ENCODE results near the gene MOB3B. TPM values are rescaled to one million over a fixed set of nuclear protein-coding genes. Genes with fewer than 3 reads are reported as not detected.

MOB3B gene
- total RNA-seq, 2 experiments from 2014 or later = 0.05 to 0.13 TPM

GRCh38 chr9:27371382-27371781, 158.2 kb downstream of the MOB3B start:
- peaks cover 14% of the 10 kb centered on the region for H3K4me1 Mint-ChIP-seq
- no peak for DNase-seq
- no peaks in the 10 kb centered on the region for H3K36me3 Mint-ChIP-seq (ENCODE audit: low read depth)
- ChIA-PET CTCF (no interaction called here), POLR2A (no interaction called here)
- H3K27me3 Mint-ChIP-seq = peaks cover 44% of the 10 kb centered on the region
- no peak overlapping the region for H3K4me3 Mint-ChIP-seq
- no peak overlapping the region for H3K27ac Mint-ChIP-seq
- H3K9me3 Mint-ChIP-seq = no peaks in the 10 kb centered on the region

GRCh38 chr9:27369591-27369990, 160.0 kb downstream of the MOB3B start:
- Mint-ChIP-seq H3K4me3 (no peak overlapping the region), H3K4me1 (peaks cover 25% of the 10 kb centered on the region), H3K27ac (no peak overlapping the region), H3K9me3 (no peaks in the 10 kb centered on the region), H3K36me3 (ENCODE audit: low read depth) (no peaks in the 10 kb centered on the region), H3K27me3 (peaks cover 42% of the 10 kb centered on the region)
- ChIA-PET POLR2A (no interaction called here), CTCF (no interaction called here)
- no peak for DNase-seq

- Mint-ChIP-seq H3K27ac (no peak overlapping the region), H3K36me3 (ENCODE audit: low read depth) (no peaks in the 10 kb centered on the region), H3K4me1 (peaks cover 25% of the 10 kb centered on the region), H3K9me3 (no peaks in the 10 kb centered on the region), H3K27me3 (peaks cover 39% of the 10 kb centered on the region), H3K4me3 (no peak overlapping the region)
- ChIA-PET POLR2A (no interaction called here), CTCF (interaction anchor here (0.5 kb wide), 1 partner anchor 42 kb away, joined by 3 read pairs; no protein-coding TSS in a partner anchor)
- DNase-seq = no peak
Observed at GRCh38 chr9:27368316-27368985, 161.2 kb downstream of the MOB3B start.

- no peak overlapping the region for H3K4me3 Mint-ChIP-seq
- H3K27me3 Mint-ChIP-seq = peaks cover 36% of the 10 kb centered on the region
- H3K4me1 Mint-ChIP-seq = peaks cover 25% of the 10 kb centered on the region
- POLR2A ChIA-PET = interaction anchor here (1.6 kb wide), 1 partner anchor 11 kb away, joined by 3 read pairs; no protein-coding TSS in a partner anchor
- DNase-seq = no peak
- CTCF ChIA-PET = interaction anchor here (3.0 kb wide), 1 partner anchor 35 kb away, joined by 15 read pairs; no protein-coding TSS in a partner anchor
- H3K36me3 Mint-ChIP-seq (ENCODE audit: low read depth) = no peaks in the 10 kb centered on the region
- no peaks in the 10 kb centered on the region for H3K9me3 Mint-ChIP-seq
- no peak overlapping the region for H3K27ac Mint-ChIP-seq
Observed at GRCh38 chr9:27367921-27368315, 161.7 kb downstream of the MOB3B start.

- peaks cover 25% of the 10 kb centered on the region for H3K4me1 Mint-ChIP-seq
Observed at GRCh38 chr9:27367175-27367798, 162.3 kb downstream of the MOB3B start.

GRCh38 chr9:27365707-27366376, 163.8 kb downstream of the MOB3B start:
- H3K4me3 Mint-ChIP-seq = no peak overlapping the region
- H3K27me3 Mint-ChIP-seq = peaks cover 25% of the 10 kb centered on the region
- no peaks in the 10 kb centered on the region for H3K36me3 Mint-ChIP-seq (ENCODE audit: low read depth)
- ChIA-PET CTCF (interaction anchor here (3.0 kb wide), 1 partner anchor 33 kb away, joined by 15 read pairs; no protein-coding TSS in a partner anchor), POLR2A (no interaction called here)
- H3K9me3 Mint-ChIP-seq = no peaks in the 10 kb centered on the region
- DNase-seq = peak; percentile 50
- peak overlapping the region; percentile 40 for H3K27ac Mint-ChIP-seq
- peaks cover 25% of the 10 kb centered on the region for H3K4me1 Mint-ChIP-seq

More at GRCh38 chr9:27367175-27367798, 162.3 kb downstream of the MOB3B start:
- ChIA-PET CTCF (interaction anchor here (3.0 kb wide), 1 partner anchor 34 kb away, joined by 15 read pairs; no protein-coding TSS in a partner anchor), POLR2A (interaction anchor here (1.6 kb wide), 1 partner anchor 10 kb away, joined by 3 read pairs; no protein-coding TSS in a partner anchor)
- H3K36me3 Mint-ChIP-seq (ENCODE audit: low read depth) = no peaks in the 10 kb centered on the region
- H3K27me3 Mint-ChIP-seq = peaks cover 33% of the 10 kb centered on the region
- DNase-seq = no peak
- no peaks in the 10 kb centered on the region for H3K9me3 Mint-ChIP-seq
- H3K27ac Mint-ChIP-seq = no peak overlapping the region
- no peak overlapping the region for H3K4me3 Mint-ChIP-seq

- CTCF ChIA-PET = interaction anchor here (0.6 kb wide), 1 partner anchor 245 kb away, joined by 3 read pairs; no protein-coding TSS in a partner anchor
Observed at GRCh38 chr9:27362447-27363210, 167.0 kb downstream of the MOB3B start.

GRCh38 chr9:27361492-27361891, 168.1 kb downstream of the MOB3B start:
- H3K4me1 Mint-ChIP-seq = peaks cover 13% of the 10 kb centered on the region
- peaks cover 8% of the 10 kb centered on the region for H3K27me3 Mint-ChIP-seq
- no peaks in the 10 kb centered on the region for H3K36me3 Mint-ChIP-seq (ENCODE audit: low read depth)
- ChIA-PET CTCF (no interaction called here), POLR2A (interaction anchor here (0.7 kb wide), 1 partner anchor 12 kb away, joined by 3 read pairs; no protein-coding TSS in a partner anchor)
- no peak for DNase-seq
- no peak overlapping the region for H3K27ac Mint-ChIP-seq
- H3K4me3 Mint-ChIP-seq = no peak overlapping the region
- no peaks in the 10 kb centered on the region for H3K9me3 Mint-ChIP-seq

More at GRCh38 chr9:27362447-27363210, 167.0 kb downstream of the MOB3B start:
- Mint-ChIP-seq H3K4me1 (peaks cover 23% of the 10 kb centered on the region), H3K4me3 (no peak overlapping the region), H3K36me3 (ENCODE audit: low read depth) (no peaks in the 10 kb centered on the region), H3K27me3 (peaks cover 14% of the 10 kb centered on the region), H3K9me3 (no peaks in the 10 kb centered on the region), H3K27ac (no peak overlapping the region)
- POLR2A ChIA-PET = no interaction called here
- DNase-seq = no peak

GRCh38 chr9:27359763-27360162, 169.9 kb downstream of the MOB3B start:
- ChIA-PET POLR2A (no interaction called here), CTCF (interaction anchor here (1.5 kb wide), 1 partner anchor 27 kb away, joined by 3 read pairs; no protein-coding TSS in a partner anchor)
- DNase-seq = no peak
- H3K36me3 Mint-ChIP-seq (ENCODE audit: low read depth) = no peaks in the 10 kb centered on the region
- no peaks in the 10 kb centered on the region for H3K9me3 Mint-ChIP-seq
- H3K4me1 Mint-ChIP-seq = peaks cover under 1% of the 10 kb centered on the region
- peaks cover 8% of the 10 kb centered on the region for H3K27me3 Mint-ChIP-seq
- no peak overlapping the region for H3K27ac Mint-ChIP-seq
- H3K4me3 Mint-ChIP-seq = no peak overlapping the region

GRCh38 chr9:27358007-27358406, 171.6 kb downstream of the MOB3B start:
- Mint-ChIP-seq H3K27me3 (peaks cover 8% of the 10 kb centered on the region), H3K4me1 (peaks cover 8% of the 10 kb centered on the region), H3K27ac (no peak overlapping the region), H3K4me3 (no peak overlapping the region), H3K36me3 (ENCODE audit: low read depth) (no peaks in the 10 kb centered on the region), H3K9me3 (no peaks in the 10 kb centered on the region)
- ChIA-PET CTCF (no interaction called here), POLR2A (interaction anchor here (1.2 kb wide), 1 partner anchor 9 kb away, joined by 3 read pairs; no protein-coding TSS in a partner anchor)
- DNase-seq = no peak

- Mint-ChIP-seq H3K27ac (no peak overlapping the region), H3K9me3 (no peaks in the 10 kb centered on the region), H3K27me3 (peaks cover 6% of the 10 kb centered on the region), H3K4me1 (peaks cover 22% of the 10 kb centered on the region), H3K36me3 (ENCODE audit: low read depth) (no peaks in the 10 kb centered on the region), H3K4me3 (no peak overlapping the region)
- DNase-seq = no peak
- CTCF ChIA-PET = interaction anchor here (1.2 kb wide), 1 partner anchor 174 kb away, joined by 3 read pairs; the partner anchor contains the start of gene MOB3B
- POLR2A ChIA-PET = no interaction called here
Observed at GRCh38 chr9:27356446-27356845, 173.2 kb downstream of the MOB3B start.

- no peaks in the 10 kb centered on the region for H3K9me3 Mint-ChIP-seq
- H3K4me3 Mint-ChIP-seq = no peak overlapping the region
- CTCF ChIA-PET = no interaction called here
- DNase-seq = no peak
- H3K4me1 Mint-ChIP-seq = peaks cover 22% of the 10 kb centered on the region
- POLR2A ChIA-PET = no interaction called here
- H3K27ac Mint-ChIP-seq = no peak overlapping the region
- H3K36me3 Mint-ChIP-seq (ENCODE audit: low read depth) = no peaks in the 10 kb centered on the region
- no peaks in the 10 kb centered on the region for H3K27me3 Mint-ChIP-seq
Observed at GRCh38 chr9:27355166-27355565, 174.4 kb downstream of the MOB3B start.

All from activated CD4-positive, alpha-beta memory T cell treated with anti-CD3 and anti-CD28 coated beads, Interleukin-2, amount 10 ng/mL, durations not matched to agents 7 days and 5 days (primary cell).